ENCODE measurements around the gene PREB. TPM values are rescaled to one million over a fixed set of nuclear protein-coding genes. Genes with fewer than 3 reads are reported as not detected.
"Not testable (repeated sequence)": the region's sequence is repeated elsewhere in the genome, so short reads cannot be mapped to it uniquely, and the experiment has no call there.

The PREB gene, protein sequence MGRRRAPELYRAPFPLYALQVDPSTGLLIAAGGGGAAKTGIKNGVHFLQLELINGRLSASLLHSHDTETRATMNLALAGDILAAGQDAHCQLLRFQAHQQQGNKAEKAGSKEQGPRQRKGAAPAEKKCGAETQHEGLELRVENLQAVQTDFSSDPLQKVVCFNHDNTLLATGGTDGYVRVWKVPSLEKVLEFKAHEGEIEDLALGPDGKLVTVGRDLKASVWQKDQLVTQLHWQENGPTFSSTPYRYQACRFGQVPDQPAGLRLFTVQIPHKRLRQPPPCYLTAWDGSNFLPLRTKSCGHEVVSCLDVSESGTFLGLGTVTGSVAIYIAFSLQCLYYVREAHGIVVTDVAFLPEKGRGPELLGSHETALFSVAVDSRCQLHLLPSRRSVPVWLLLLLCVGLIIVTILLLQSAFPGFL
- 30.3 TPM for total RNA-seq

DNA sequence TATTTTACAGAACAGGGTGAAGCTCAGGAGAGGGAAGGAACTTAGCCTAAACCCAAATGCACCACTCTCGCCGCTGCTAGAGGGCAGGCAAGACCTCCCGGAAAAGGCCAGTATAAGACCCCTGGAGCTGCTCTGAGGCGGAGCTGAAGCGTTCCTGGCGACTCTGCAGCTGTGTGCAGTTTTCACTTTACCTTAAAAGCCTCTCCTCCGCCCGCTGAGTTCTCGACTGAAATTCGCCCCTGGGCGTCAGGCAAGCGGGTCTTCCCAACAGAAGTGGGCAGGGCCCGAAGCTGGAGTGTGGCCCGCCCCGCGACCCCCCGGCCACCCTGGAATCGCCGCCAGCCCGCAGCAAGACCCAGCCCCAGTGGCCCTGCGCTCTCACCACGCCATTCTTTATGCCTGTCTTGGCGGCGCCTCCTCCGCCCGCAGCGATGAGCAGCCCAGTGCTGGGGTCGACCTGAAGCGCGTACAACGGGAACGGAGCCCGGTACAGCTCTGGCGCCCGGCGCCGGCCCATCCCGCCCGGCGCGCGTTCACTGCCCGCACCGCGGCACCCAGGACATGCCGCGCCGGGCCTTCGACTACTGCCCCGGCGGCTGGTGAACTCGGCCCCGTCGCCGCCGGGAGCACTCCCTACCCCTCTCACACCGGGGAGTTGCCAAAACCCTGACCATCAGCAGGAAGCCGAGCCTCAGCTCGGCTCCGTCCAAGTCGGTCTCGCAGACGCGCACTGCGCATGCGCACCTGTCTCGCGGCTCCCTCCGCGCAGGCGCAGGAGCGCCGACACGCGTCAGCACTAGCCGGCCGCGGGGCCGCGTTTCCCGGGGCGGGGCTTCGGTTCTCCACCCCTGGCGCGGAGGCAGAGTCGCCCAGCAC is at the start of gene PREB:
Gene PREB (minus strand): TSS at position 732 of the 876 bp plus-strand sequence. CDS start 215 bp downstream, at position 517.
- DNase-seq (ENCODE audit: low spot score) (peak; percentile 99), ATAC-seq (peak; percentile 96)
- intact Hi-C loops (cut with DNase I): no loop called here

DNA sequence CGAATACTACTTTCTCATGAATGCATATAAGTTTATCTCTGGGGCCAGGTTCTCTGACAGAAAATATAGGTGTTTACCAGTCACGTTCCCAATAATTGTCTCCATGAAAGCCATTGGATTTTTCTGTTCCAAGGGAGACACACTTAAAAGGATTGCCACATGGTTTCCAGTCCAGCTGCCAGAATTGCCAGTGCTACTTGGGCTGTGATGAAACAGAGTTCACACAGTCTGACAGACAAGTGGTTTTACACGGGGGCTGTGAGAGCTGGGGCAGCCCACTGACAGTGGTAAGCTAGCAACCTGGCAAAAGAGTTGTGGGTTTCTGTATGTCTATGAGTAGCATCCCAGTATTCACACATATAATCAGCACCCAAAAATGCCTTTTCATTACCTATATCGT is 49.7 kb upstream of the PREB start:
- DNase-seq (ENCODE audit: low spot score) (peak; percentile 64), ATAC-seq (peak; percentile 69)
- intact Hi-C loops (cut with DNase I): no loop called here

DNA sequence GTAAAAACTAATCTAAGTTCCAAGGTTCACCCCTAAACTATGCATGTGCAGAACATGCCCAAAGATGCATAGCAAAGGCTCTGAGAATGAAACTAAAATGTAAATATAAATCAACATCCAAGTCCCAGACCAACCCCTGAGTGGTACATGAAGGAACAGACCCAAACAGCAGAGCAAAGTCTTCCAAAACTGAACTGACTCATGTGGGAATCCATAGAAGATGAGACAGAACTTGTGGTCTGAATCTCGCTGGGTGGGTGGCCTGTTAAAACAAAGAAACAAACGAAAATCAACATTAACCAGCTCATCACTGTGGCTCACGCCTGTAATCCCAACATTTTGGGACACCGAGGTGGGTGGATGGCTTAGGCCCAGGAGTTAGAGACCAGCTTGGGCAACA is 47.9 kb upstream of the PREB start:
- peak; percentile 12 for DNase-seq (ENCODE audit: low spot score)
- intact Hi-C loops (cut with DNase I): no loop called here
- ATAC-seq: no peak

DNA sequence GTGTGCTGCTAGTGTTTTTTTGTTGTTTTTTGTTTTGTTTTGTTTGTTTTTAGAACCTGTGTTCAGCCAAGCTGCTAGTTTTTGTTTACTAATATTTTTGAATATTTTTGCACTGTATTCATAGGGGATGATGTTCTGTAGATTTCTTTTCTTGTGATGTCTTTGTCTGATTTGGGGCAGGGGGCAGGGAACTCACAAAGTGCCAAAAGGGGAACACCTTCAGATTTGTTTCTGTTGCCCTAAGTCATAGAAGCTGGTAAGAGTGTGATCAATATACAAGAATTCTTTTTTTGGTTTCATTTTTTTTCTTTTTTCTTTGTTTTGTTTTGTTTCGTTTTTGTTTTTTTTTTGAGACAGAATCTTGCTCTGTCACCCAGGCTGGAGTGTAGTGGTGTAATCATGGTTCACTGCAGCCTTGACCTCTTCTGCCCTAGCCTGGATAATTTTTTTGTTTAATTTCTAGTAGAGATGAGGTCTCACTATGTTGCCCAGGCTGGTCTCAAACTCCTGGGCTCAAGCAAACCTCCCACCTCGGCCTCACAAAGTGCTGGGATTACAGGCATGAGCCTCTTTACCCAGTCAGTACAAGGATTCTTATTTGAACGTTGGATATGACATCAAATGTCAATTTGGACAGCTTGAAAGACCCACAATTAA is 45.0 kb upstream of the PREB start:
- intact Hi-C loops (cut with DNase I): no loop called here
- ATAC-seq (no peak), DNase-seq (ENCODE audit: low spot score) (peak; percentile 3)

DNA sequence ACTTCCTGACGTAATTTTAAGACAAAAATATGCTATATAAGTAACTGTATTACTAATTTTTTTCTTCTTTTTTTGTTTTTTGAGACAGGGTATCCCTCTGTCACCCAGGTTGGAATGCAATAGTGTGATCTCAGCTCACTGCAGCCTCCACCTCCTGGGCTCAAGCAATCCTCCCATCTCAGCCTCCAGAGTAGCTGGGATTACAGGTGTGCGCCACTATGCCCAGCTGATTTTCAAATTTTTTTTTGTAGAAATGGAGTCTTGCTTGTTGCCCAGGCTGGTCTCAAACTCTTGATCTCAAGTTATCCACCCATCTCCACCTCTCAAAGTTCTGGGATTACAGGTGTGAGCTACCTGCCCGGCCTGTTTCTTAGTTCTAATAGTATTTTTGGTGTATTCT is 44.0 kb upstream of the PREB start:
- ATAC-seq (no peak), DNase-seq (ENCODE audit: low spot score) (no peak)
- intact Hi-C loops (cut with DNase I): no loop called here

DNA sequence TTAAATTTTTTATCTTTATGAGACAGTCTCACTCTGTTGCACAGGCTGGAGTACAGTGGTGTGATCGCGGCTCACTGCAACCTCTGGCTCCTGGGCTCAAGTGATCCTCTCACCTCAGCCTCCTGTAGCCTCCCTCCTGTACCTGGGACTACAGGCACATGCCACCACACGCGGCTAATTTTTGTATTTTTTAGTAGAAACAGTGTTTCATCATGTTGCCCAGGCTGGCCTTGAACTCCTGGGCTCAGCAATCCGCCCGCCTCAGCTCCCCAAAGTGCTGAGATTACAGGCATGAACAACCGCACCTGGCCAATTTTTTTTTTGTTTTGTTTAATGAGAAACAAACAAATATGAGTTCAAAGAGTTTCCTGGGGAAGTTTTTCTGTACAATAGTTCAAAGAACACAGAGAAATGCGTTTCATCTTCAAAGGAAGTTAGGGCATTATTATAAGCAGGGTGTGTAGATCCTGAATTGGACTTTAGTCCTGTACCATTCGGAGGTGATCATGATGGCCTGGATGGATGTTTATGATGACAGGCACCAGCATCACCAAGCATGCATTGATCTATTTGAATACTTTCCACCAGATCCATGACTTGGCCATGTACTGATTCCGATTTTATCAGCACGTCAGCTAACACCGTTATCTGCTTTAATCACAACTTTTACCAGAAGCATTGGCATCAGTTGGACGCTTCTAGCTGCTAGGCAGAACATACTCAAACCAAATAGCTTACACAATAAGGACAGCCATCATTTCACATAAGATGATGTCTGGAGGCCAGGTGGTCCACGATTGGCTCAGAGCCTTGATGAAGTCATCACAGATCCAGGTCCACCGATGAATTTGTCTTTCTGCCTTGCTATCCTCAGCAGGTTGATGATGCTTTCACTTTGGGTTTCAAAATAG is 43.3 kb upstream of the PREB start:
- no peak for ATAC-seq
- DNase-seq (ENCODE audit: low spot score): peak; percentile 34
- intact Hi-C loops (cut with DNase I): no loop called here

DNA sequence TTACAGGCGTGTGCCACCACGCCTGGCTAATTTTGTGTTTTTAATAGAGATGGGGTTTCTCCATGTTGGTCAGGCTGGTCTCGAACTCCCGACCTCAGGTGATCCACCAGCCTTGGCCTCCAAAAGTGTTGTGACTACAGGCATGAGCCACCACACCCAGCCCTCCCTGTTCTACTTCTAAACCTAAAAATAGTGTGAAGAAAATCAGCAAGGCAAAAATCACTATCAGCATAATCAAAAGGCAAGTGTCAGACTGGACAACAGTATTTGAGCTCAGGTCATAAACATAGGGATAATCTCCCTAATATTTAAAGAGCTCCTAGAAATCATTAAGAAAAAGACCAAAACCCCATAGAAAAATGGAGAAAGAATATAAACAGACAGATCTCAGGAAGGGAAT is 41.3 kb upstream of the PREB start:
- intact Hi-C loops (cut with DNase I); DNase-seq (ENCODE audit: low spot score); ATAC-seq: not testable (repeated sequence)

DNA sequence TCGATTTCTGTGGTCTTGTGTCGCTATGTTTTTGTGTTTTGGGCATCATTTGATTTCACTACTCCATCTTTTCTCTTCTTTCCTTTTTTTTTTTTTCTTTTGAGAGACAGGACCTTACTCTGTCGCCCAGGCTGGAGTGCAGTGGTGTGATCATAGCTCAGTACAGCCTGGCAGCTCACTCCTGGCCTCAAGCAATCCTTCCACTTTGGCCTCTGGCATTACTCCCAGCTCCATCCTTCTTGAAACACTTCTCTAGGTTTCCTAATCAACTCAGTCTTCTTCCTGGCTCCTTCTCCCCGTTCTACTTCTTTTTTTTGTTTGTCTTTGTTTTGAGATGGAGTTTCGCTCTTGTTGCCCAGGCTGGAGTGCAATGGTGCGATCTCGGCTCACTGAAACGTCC is 40.9 kb upstream of the PREB start:
- ATAC-seq (peak; percentile 81), DNase-seq (ENCODE audit: low spot score) (peak; percentile 58)
- intact Hi-C loops (cut with DNase I): no loop called here

DNA sequence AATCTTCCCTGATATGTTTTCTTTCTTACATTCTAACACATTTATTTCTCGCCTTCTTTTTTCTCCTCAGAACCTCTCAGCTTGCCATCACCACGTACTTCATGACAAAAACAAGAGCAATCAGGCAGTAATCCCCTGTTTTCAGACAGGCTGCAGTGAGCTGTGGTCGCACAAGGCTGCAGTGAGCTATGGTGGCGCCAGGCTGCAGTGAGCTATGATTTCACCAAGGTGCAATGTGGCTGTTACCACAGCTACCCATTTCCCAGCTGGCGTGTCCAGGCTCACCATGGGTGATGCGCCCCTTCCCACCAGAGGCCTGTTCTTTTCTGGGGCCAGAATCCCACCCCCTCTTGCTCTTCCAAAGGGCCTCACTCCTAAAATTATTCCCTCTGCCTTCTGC is 40.2 kb upstream of the PREB start:
- intact Hi-C loops (cut with DNase I): no loop called here
- DNase-seq (ENCODE audit: low spot score): peak; percentile 43

DNA sequence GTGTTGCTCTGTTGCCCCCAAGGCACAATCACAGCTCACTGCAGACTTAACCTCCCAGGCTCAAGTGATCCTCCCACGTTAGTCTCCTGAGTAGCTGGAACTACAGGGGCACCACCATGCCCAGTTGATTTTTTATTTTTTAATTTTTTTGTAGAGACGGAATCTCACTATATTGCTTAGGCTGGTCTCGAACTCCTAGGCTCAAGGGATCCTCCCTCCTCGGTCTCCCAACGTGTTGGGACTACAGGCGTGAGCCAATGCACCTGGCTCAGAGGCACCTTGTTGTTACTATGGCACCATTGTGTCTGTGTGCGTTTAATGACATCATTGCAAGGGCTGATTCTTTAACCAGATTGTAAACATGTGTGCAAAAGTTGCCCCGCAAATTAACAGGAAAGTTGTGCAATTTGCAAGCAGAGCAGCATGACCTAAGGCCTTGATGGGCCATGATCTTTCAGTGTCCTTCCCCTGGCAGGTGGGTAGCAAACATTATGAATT is 37.0 kb upstream of the PREB start:
- ATAC-seq (no peak), DNase-seq (ENCODE audit: low spot score) (peak; percentile 19)
- intact Hi-C loops (cut with DNase I): no loop called here

More for the DNA sequence above, 40.2 kb upstream of the PREB start:
- ATAC-seq: no peak

DNA sequence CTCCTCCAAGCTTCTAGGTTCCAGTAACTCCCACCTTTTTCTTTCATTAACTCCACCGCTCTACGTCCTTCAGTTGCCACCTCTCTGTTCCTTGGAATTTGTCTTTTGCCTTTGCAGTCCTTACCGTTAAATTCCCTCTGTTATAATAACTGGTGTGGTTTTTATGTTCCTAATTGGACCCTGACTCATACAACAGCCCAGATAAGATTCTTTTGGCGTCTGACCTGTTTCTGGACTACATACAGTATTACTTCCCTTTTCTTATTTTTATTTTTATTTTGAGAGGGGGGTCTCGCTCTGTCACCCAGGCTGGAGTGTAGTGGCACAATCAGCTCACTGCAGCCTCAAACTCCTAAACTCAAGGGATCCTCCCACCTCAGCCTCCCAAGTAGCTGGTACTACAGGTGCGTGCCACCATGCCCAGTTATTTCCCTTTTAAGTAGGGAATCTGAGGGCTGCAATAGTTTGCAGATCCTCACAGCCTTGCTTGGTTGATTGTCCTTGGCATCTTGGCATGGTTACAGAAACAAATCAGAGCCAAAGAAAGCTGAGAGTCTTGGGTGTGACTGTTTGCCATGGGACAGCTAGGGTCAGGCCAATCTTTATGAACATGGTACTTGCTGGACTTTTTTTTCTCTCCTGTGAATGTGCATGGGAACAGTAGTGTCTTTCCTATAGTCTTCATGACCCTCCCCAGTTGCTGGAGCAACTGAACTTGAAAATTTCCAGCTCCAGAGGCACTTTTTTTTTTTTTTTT is 36.3 kb upstream of the PREB start:
- ATAC-seq (no peak), DNase-seq (ENCODE audit: low spot score) (no peak)
- intact Hi-C loops (cut with DNase I): no loop called here

DNA sequence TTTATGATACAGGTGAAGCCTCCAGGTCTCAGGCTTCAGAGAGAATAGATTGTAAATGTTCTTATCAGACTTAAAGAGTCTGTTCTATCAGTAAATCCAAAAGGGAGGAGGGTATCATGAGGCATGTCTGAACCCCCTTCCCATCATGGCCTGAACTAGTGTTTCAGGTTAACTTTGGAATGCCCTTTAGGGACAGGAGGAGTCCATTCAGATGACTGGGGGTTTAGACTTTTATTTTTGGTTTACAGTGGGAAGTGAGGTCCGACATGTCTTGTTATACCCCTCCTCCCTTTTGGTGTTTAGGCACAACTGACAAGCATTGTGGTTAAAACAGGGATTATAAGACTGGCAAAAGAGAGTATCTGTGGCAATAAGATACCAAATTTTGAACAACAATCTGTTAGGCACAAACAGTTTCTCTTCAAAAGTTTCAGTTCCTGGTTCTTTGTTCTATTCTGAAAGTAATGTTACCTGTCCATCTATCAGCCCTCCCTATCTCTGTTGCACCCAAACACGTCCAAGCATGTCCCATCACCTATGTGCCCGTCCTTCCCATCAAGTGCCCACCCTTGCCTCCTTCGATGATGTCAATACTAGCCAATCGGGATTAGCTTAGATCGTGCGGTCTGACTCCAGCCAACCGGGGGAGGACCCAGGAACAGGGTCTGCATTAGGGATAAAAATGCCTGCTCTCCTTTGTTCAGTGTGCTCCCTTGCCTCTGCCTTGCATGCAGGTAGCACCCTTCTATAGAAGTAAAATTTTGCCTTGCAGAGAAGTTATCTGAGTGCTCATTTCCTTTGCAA is 30.7 kb upstream of the PREB start:
- DNase-seq (ENCODE audit: low spot score) (no peak), ATAC-seq (no peak)
- intact Hi-C loops (cut with DNase I): no loop called here

DNA sequence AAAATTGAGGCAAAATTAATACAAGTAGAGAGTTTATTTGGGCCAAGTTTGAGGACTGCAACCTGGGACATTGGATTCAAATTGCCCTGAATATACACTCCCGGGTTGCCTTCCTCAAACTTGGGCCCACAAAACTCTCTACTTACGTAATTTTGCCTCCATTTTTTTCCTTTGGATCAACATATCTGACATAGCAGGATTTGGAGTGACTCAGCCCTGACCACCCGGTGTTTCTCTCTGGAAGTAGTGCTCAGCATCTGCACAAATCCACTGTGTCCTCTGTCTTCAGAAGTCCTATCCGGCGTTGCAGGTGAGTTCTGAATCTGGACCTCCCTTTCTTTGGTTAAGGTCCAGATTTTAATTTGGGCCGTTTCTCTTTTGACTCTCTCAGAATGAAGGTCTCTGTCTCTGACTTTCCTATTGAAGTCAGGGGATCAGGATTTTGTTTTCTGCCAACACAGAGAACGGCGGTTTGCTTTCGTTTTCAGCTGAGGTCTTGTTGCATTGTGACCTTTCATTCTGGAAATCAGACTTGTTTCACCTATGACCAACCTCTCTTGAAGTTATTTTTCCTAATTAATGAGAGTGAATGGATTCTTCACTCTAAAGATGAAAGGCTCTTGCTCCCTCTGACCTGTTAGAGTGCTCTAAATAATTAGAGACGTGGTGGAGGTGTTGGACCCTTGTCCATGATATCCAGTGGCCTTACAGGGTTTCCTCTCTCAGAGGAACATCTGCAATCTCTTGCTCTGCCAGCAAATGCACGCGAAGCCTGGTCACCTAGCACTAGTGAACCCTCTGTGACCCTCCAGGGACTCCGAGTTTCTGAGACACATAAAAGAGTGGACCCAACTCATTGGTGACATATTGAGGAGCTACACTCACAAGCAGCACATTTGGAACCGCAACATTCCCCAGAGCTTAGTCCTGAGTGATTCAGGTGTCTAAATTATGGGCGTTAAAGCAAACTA is 28.0 kb upstream of the PREB start:
- peak; percentile 31 for DNase-seq (ENCODE audit: low spot score)
- ATAC-seq: no peak
- intact Hi-C loops (cut with DNase I): no loop called here

DNA sequence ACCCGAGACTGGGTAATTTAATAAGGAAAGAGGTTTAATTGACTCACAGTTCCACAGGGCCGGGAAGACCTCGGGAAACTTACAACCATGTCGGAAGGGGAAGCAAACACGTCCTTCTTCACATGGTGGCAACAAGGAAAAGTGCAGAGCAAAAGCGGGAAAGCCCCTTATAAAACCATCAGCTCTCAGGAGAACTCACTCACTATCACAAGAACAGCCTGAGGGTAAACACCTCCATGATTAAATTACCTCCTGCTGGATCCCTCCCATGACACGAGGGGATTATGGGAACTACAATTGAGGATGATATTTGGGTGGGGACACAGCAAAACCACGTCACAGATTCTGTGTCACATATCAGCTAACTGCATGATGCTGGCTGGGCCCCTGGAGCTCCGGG is 25.8 kb upstream of the PREB start:
- intact Hi-C loops (cut with DNase I): no loop called here
- DNase-seq (ENCODE audit: low spot score) (peak; percentile 30), ATAC-seq (no peak)

DNA sequence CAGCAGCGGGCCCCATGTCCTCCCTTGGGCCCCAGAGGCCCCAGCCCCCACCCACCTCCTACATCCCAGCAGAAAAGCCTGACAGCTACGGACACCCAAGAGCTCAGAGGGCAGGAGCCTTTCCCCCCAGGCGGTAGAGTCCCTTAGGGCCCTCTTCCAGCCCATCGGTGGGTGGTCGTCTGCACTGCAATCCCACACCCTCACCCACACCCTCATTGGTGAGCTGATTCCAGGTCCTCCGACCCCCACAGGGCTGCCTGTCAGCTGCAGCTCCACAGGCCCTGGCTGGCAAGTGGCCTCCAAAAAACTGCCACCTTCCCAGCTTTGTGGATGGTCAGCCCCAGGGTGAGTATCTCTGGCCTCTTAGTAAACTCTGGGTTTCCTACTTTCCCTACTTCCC is 24.8 kb upstream of the PREB start:
- intact Hi-C loops (cut with DNase I): no loop called here
- no peak for ATAC-seq
- DNase-seq (ENCODE audit: low spot score): no peak

DNA sequence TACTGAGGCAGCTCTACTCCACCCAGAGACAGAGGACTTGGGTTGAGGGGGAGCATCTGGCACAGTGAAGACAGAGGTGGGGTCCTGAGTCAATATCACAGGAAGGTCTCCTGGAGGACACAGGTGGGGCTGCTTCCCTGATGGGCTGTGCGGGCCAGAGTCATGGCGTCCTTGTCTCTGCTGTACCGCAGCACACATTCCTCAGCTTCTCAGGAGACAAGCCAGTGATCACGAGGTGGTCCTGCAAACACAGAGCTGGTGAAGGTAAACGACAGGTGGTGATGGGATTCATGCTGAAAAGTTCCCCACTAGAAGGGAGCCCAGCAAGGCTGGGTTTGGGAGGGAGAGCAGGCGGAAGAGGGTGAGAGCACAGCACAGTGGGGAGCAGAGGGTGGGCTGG is 24.0 kb upstream of the PREB start:
- intact Hi-C loops (cut with DNase I): no loop called here
- no peak for DNase-seq (ENCODE audit: low spot score)
- no peak for ATAC-seq
